ENCODE data around the gene SYT15B. TPM values are rescaled to one million over a fixed set of nuclear protein-coding genes. Genes with fewer than 3 reads are reported as not detected.
A peak's percentile ranks its signal among the peaks of the same experiment; 100 is the strongest.
"Not testable (repeated sequence)": the region's sequence is repeated elsewhere in the genome, so short reads cannot be mapped to it uniquely, and the experiment has no call there.

SYT15B gene
- total RNA-seq, result 5.7 TPM
- 0.39 TPM for polyA plus RNA-seq (ENCODE audit: insufficient read depth, low read depth, low replicate concordance)
- long read RNA-seq, donor 1, result 0 reads
- long read RNA-seq, donor 2, result 0 reads
- long read RNA-seq, donor 3, result 0 reads
- long read RNA-seq, donor 4, result 0 reads
- long read RNA-seq, donor 5, result 0 reads
- long read RNA-seq, donor 6, result 0 reads
- long read RNA-seq, donor 7, partial matches to known transcripts, result 0 of 2 reads
- long read RNA-seq, donor 7, other reads (novel, unspliced or antisense), result 2 of 2 reads
- long read RNA-seq, donor 8, result 0 reads
- long read RNA-seq, donor 9, result 0 reads
- long read RNA-seq, donor 10, result 0 reads

GRCh38 chr10:47763554-47764175, at the start of gene SYT15B:
Gene SYT15B (minus strand): TSS chr10:47763592. CDS start chr10:47762640, 952 bp downstream.
- H3K27me3 ChIP-seq (ENCODE audit: control insufficient read depth, insufficient read depth, low read length); H3K36me3 ChIP-seq (ENCODE audit: control insufficient read depth in 2 of 3, insufficient read depth in 3 of 3, low read length in 3 of 3); intact Hi-C loops (cut with DNase I); H3K4me1 ChIP-seq (ENCODE audit: control insufficient read depth in 2 of 3, insufficient read depth in 2 of 3, low read depth in 1 of 3, low read length in 3 of 3); H3K4me3 ChIP-seq (ENCODE audit: low read length in 3 of 3); H3K9ac ChIP-seq (ENCODE audit: low read length in 3 of 3); H3K27ac ChIP-seq (ENCODE audit: low read depth in 2 of 2, low read length in 2 of 2); H3K9me3 ChIP-seq (ENCODE audit: control insufficient read depth in 2 of 3, insufficient read depth in 1 of 3, low read length in 3 of 3); FAIRE-seq: not testable (repeated sequence)
- peak in 4 of 5 donors; percentile 3 to 67 (median 22) for DNase-seq

GRCh38 chr10:47779590-47779989, 16.2 kb upstream of the SYT15B start:
- H3K4me3 ChIP-seq (ENCODE audit: low read length in 3 of 3); H3K9me3 ChIP-seq (ENCODE audit: control insufficient read depth in 2 of 3, insufficient read depth in 1 of 3, low read length in 3 of 3); intact Hi-C loops (cut with DNase I); H3K27ac ChIP-seq (ENCODE audit: low read depth in 2 of 2, low read length in 2 of 2); FAIRE-seq; H3K27me3 ChIP-seq (ENCODE audit: control insufficient read depth, insufficient read depth, low read length); H3K9ac ChIP-seq (ENCODE audit: low read length in 3 of 3); H3K4me1 ChIP-seq (ENCODE audit: control insufficient read depth in 2 of 3, insufficient read depth in 2 of 3, low read depth in 1 of 3, low read length in 3 of 3); DNase-seq; H3K36me3 ChIP-seq (ENCODE audit: control insufficient read depth in 2 of 3, insufficient read depth in 3 of 3, low read length in 3 of 3): not testable (repeated sequence)

DNA sequence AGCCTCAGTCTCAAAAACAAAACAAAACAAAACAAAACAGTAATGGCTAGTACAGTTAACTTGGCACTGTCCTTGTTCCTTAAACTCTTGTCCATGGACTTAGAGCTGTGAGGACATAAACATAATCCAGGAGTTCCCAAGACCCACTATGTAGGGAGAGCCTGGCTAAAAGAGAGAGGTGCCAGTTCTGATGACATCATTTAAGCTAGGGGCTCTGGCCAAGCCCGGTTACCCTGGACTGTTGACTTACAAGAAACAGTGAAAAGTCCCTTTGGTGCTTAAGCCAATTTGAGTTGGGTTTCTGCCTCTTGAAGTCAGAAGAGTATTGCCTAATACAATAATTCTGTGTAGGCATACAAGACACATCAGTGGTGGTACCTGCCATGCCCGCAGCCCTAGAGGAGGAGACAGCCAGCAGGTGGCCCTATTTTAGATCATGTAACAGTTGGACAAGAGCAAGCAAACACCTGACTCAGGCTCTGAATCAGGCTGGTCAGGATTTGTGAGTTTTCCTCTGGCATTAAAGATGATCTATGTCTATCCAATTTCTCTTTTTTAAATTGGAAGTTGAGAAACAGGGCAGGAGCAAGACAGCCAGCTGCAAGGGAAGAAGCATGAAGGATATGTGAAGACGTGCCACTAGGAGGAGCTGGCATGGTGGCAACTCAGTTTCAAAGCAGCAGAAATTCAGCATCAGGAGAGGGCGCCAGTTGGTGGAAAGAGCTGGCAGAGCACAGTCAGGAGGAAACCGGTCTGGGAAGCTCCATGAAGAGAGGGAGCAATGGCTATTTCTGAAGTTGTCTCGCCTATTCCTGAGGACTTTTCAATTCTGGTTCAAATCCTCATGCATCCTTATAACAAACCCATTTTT, 12.2 kb upstream of the SYT15B start:
- intact Hi-C loops (cut with DNase I); FAIRE-seq; H3K9me3 ChIP-seq (ENCODE audit: control insufficient read depth in 2 of 3, insufficient read depth in 1 of 3, low read length in 3 of 3); H3K4me3 ChIP-seq (ENCODE audit: low read length in 3 of 3); H3K36me3 ChIP-seq (ENCODE audit: control insufficient read depth in 2 of 3, insufficient read depth in 3 of 3, low read length in 3 of 3); H3K9ac ChIP-seq (ENCODE audit: low read length in 3 of 3); H3K4me1 ChIP-seq (ENCODE audit: control insufficient read depth in 2 of 3, insufficient read depth in 2 of 3, low read depth in 1 of 3, low read length in 3 of 3); H3K27me3 ChIP-seq (ENCODE audit: control insufficient read depth, insufficient read depth, low read length); H3K27ac ChIP-seq (ENCODE audit: low read depth in 2 of 2, low read length in 2 of 2): not testable (repeated sequence)
- DNase-seq, result peak in 4 of 5 donors; percentile 52 to 69 (median 57)
- TF ChIP-seq, protein P1, sequence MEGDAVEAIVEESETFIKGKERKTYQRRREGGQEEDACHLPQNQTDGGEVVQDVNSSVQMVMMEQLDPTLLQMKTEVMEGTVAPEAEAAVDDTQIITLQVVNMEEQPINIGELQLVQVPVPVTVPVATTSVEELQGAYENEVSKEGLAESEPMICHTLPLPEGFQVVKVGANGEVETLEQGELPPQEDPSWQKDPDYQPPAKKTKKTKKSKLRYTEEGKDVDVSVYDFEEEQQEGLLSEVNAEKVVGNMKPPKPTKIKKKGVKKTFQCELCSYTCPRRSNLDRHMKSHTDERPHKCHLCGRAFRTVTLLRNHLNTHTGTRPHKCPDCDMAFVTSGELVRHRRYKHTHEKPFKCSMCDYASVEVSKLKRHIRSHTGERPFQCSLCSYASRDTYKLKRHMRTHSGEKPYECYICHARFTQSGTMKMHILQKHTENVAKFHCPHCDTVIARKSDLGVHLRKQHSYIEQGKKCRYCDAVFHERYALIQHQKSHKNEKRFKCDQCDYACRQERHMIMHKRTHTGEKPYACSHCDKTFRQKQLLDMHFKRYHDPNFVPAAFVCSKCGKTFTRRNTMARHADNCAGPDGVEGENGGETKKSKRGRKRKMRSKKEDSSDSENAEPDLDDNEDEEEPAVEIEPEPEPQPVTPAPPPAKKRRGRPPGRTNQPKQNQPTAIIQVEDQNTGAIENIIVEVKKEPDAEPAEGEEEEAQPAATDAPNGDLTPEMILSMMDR (IDR thresholded peaks at IDR 0.05; ENCODE audit: borderline replicate concordance, extremely low read depth, insufficient read depth), result peak; percentile 39

- H3K27ac ChIP-seq (ENCODE audit: low read depth in 2 of 2, low read length in 2 of 2); FAIRE-seq; H3K27me3 ChIP-seq (ENCODE audit: control insufficient read depth, insufficient read depth, low read length); H3K9ac ChIP-seq (ENCODE audit: low read length in 3 of 3); H3K9me3 ChIP-seq (ENCODE audit: control insufficient read depth in 2 of 3, insufficient read depth in 1 of 3, low read length in 3 of 3); DNase-seq; intact Hi-C loops (cut with DNase I); H3K36me3 ChIP-seq (ENCODE audit: control insufficient read depth in 2 of 3, insufficient read depth in 3 of 3, low read length in 3 of 3); H3K4me3 ChIP-seq (ENCODE audit: low read length in 3 of 3); H3K4me1 ChIP-seq (ENCODE audit: control insufficient read depth in 2 of 3, insufficient read depth in 2 of 3, low read depth in 1 of 3, low read length in 3 of 3): not testable (repeated sequence)
These were observed 7.4 kb upstream of the SYT15B start for GRCh38 chr10:47770745-47771144.

- FAIRE-seq; H3K4me3 ChIP-seq (ENCODE audit: low read length in 3 of 3); intact Hi-C loops (cut with DNase I); H3K27ac ChIP-seq (ENCODE audit: low read depth in 2 of 2, low read length in 2 of 2); H3K36me3 ChIP-seq (ENCODE audit: control insufficient read depth in 2 of 3, insufficient read depth in 3 of 3, low read length in 3 of 3); H3K27me3 ChIP-seq (ENCODE audit: control insufficient read depth, insufficient read depth, low read length); H3K9ac ChIP-seq (ENCODE audit: low read length in 3 of 3); H3K4me1 ChIP-seq (ENCODE audit: control insufficient read depth in 2 of 3, insufficient read depth in 2 of 3, low read depth in 1 of 3, low read length in 3 of 3); H3K9me3 ChIP-seq (ENCODE audit: control insufficient read depth in 2 of 3, insufficient read depth in 1 of 3, low read length in 3 of 3): not testable (repeated sequence)
- DNase-seq, result peak in 2 of 5 donors; percentile 1 to 20
These were observed 5.3 kb upstream of the SYT15B start for GRCh38 chr10:47768578-47769115.

DNA sequence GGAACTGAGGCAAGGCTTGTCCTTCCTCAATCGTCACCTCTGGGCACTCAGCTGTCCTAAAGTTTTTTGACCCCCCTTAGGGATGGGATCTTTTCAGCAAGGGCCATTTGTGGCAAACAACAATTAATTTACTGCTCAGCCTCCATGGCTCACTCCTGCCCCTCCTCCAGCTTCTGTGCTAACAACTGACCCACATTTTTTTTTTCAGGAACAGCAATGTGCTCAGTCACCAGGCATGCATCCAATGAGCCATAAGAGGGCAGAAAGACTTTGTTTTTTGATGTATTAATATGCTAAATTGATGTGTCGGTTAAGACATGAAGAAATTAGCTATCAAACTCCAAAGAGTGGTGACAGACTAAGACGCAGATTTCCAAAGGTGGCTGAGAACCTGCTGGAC, 4.7 kb upstream of the SYT15B start:
- H3K4me3 ChIP-seq (ENCODE audit: low read length in 3 of 3); H3K36me3 ChIP-seq (ENCODE audit: control insufficient read depth in 2 of 3, insufficient read depth in 3 of 3, low read length in 3 of 3); H3K9me3 ChIP-seq (ENCODE audit: control insufficient read depth in 2 of 3, insufficient read depth in 1 of 3, low read length in 3 of 3); H3K27ac ChIP-seq (ENCODE audit: low read depth in 2 of 2, low read length in 2 of 2); H3K9ac ChIP-seq (ENCODE audit: low read length in 3 of 3); intact Hi-C loops (cut with DNase I); FAIRE-seq; H3K4me1 ChIP-seq (ENCODE audit: control insufficient read depth in 2 of 3, insufficient read depth in 2 of 3, low read depth in 1 of 3, low read length in 3 of 3); H3K27me3 ChIP-seq (ENCODE audit: control insufficient read depth, insufficient read depth, low read length): not testable (repeated sequence)
- DNase-seq, result peak in 4 of 5 donors; percentile 15 to 60 (median 36)

GRCh38 chr10:47767236-47767635, 3.8 kb upstream of the SYT15B start:
- intact Hi-C loops (cut with DNase I); H3K27me3 ChIP-seq (ENCODE audit: control insufficient read depth, insufficient read depth, low read length); H3K4me3 ChIP-seq (ENCODE audit: low read length in 3 of 3); H3K9me3 ChIP-seq (ENCODE audit: control insufficient read depth in 2 of 3, insufficient read depth in 1 of 3, low read length in 3 of 3); H3K4me1 ChIP-seq (ENCODE audit: control insufficient read depth in 2 of 3, insufficient read depth in 2 of 3, low read depth in 1 of 3, low read length in 3 of 3); DNase-seq; H3K27ac ChIP-seq (ENCODE audit: low read depth in 2 of 2, low read length in 2 of 2); H3K36me3 ChIP-seq (ENCODE audit: control insufficient read depth in 2 of 3, insufficient read depth in 3 of 3, low read length in 3 of 3); FAIRE-seq; H3K9ac ChIP-seq (ENCODE audit: low read length in 3 of 3): not testable (repeated sequence)

Measured in kidney (tissue), 22 donors.